BLaER1 treated with 17β-estradiol and CSF1 and Interleukin-3, amounts not matched to agents 10 nM and 100 nM (cell line): ENCODE results near the gene ZNF423.
A peak's percentile ranks its signal among the peaks of the same experiment; 100 is the strongest.

ENCODE experiments used
- H3K27ac ChIP-seq, 11 experiments: shearing (Covaris generic); formaldehyde crosslinking; 2 replicates each; pipeline ENCODE4 v1.8.1; 2022
- H3K27me3 ChIP-seq, 11 experiments: shearing (Covaris generic); formaldehyde crosslinking; 2 replicates each; pipeline ENCODE4 v1.8.1; 2022
- H3K36me3 ChIP-seq, 11 experiments: shearing (Covaris generic); formaldehyde crosslinking; 2 replicates each; pipeline ENCODE4 v1.8.1; 2022
- H3K4me1 ChIP-seq, 10 experiments: shearing (Covaris generic); formaldehyde crosslinking; 2 replicates each; pipeline ENCODE4 v1.8.1; 2022
- H3K4me2 ChIP-seq, 11 experiments: shearing (Covaris generic); formaldehyde crosslinking; 2 replicates each; pipeline ENCODE4 v1.8.1; 2022
- H3K4me3 ChIP-seq, 10 experiments: shearing (Covaris generic); formaldehyde crosslinking; 2 replicates each; pipeline ENCODE4 v1.8.1; 2022
- H3K9ac ChIP-seq, 11 experiments: shearing (Covaris generic); formaldehyde crosslinking; 2 replicates each; pipeline ENCODE4 v1.8.1; 2022
- H3K9me3 ChIP-seq, 11 experiments: shearing (Covaris generic); formaldehyde crosslinking; replicated peaks in 1 of 11; 2 replicates each; pipeline ENCODE4 v1.8.1; 2022
- H4K20me1 ChIP-seq, 11 experiments: shearing (Covaris generic); formaldehyde crosslinking; 2 replicates each; pipeline ENCODE4 v1.8.1; 2022
- Cebpa-rat ChIP-seq, 11 experiments: shearing (Covaris generic); IDR thresholded peaks; 2 replicates each; pipeline ENCODE4 v1.8.1; 2022

ZNF423 gene

DNA sequence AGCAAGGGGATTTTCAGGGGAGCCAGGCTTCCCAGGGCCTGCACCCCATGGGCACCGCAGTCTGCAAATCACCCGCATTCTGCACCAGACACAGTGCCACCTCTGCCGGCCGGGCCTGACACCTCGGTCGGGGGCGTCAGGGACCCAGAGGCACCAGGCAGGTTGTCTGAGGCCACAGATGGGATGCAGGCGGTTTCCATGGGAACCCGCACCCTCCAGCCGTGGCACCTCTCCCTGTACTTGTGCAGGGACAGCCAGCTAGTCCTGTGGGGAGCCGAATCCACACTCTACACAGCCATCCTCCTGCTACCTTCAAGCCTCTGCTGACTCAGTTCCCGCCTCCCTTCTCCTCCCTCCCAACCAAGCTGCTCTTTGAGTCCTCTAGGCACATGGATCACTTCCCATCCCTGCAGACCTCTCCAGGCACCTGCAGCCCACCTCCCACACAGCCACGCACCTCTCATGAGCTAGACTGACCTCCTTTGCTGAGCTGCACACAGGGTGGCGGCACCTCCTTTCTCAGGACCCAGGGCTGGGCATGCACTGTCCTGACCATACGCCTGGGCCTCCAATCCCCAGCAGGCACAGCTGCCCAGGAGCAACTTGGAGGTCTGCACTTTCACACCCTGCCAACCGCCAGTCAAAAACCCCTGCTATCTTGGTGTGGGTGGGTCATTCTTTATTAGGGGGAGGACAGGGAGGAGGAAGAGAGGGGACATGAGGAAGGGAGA lies 362.9 kb downstream of the ZNF423 start:
- H3K36me3 ChIP-seq: peaks cover 0 to 28% (median 8%) of the 10 kb centered on the region in 11 experiments; a peak in 8 of 22 replicates
- H3K9me3 ChIP-seq: no peaks in the 10 kb centered on the region
- H3K27me3 ChIP-seq: no peaks in the 10 kb centered on the region
- peak overlapping the region in 3 of 11 experiments; percentile 30 to 50 (median 33); a peak in 2 of 22 replicates for H3K9ac ChIP-seq
- H4K20me1 ChIP-seq: no peaks in the 10 kb centered on the region; a peak in 2 of 22 replicates
- H3K4me3 ChIP-seq: no peak overlapping the region
- peak overlapping the region in 10 of 11 experiments; percentile 63 to 91 (median 82); a peak in 18 of 22 replicates for H3K4me2 ChIP-seq
- H3K27ac ChIP-seq: 0 out of 22 replicates have a peak overlapping the region, but pooled peaks of 1 of the 11 experiments have one; percentile 13
- peaks cover 26 to 53% (median 47%) of the 10 kb centered on the region in 10 experiments for H3K4me1 ChIP-seq
- TF ChIP-seq Cebpa-rat (IDR thresholded peaks at IDR 0.05): no peak

DNA sequence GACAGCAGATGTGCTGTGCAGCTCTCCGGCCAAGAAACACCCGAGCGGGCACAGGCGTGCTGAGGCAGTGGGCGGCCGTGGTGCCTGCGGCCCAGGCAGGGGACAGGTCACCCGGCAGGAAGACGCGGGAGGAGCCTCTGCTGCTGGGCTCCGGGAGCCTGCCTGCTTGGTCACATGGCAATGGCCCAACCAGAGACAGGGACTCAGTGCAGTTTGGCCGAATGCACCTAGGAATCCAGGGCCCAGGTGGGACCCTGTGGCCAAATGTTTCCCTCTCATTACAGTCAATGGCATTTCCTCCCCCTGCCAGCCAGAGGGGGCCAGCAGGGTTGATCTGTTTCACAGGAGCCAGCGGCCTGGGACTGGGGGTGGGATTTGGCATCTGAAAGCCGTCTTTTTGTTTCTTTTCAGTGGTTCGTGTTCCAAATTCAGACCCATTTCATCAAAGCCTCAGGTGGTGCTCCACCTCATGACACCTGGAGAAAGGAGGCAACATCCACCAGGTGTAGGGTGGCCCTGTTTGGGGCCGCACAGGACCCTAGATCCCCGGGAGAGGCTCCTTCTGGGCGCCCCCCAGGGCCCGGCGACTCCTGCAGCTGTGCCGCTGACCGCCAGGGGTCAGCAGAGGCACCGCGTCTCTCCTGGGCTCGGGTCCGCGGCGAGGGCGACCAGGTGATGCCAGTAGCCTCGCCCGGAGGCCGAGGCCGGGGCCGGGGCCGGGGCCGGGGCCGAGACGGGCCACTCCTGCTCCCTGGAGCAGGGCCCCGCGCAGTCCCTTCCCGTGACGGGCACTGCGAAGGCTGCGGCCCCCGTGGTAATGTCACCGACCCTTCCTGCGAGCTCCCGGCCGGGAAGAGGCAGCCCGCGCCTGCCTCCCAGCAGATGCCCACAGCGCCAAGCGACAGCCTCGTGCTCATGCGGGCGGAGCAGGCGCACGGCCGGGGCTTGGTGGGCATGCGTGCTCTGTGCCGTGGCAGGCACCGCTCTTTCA lies 363.8 kb downstream of the ZNF423 start:
- H3K4me3 ChIP-seq: peak overlapping the region in 1 of 10 experiments; percentile 31; a peak in 2 of 20 replicates
- no peaks in the 10 kb centered on the region for H3K27me3 ChIP-seq
- H3K9ac ChIP-seq: peak overlapping the region in 9 of 11 experiments; percentile 5 to 67 (median 30); a peak in 10 of 22 replicates
- peak overlapping the region in 4 of 11 experiments; percentile 7 to 51 (median 32); a peak in 5 of 22 replicates for H3K27ac ChIP-seq
- no peak for TF ChIP-seq Cebpa-rat (IDR thresholded peaks at IDR 0.05)
- H4K20me1 ChIP-seq: no peaks in the 10 kb centered on the region; a peak in 2 of 22 replicates
- peaks cover 0 to 27% (median 8%) of the 10 kb centered on the region in 11 experiments; a peak in 8 of 22 replicates for H3K36me3 ChIP-seq
- H3K4me1 ChIP-seq: peaks cover 26 to 53% (median 47%) of the 10 kb centered on the region in 10 experiments
- H3K4me2 ChIP-seq: peak overlapping the region; percentile 63 to 91 (median 81)
- H3K9me3 ChIP-seq: no peaks in the 10 kb centered on the region

DNA sequence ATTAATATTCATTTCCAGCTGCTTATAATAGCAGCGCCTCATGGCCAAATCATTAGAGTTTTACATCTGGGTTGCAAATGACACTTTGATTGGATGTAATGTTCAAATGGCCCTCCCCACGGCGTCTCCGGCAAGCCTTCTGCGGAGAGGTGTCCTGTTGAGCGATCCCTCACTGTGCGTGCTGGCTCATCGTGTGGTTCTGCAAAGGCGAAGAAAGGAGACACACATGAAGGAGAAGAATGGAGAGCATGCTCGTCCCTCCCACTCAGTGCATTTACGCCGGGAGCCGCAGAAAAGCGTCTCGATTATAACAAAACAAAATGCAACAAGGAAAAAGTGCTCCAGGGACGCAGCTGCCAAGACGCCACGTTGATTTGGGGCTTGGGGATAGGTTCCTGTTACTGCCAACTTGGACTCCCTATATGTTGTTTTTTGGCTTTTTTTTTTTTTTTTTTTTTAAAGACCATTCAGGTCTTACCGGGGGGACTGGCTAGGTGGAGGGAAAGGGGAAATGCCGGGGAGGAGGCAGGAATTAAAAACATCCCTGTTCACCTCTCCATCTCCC lies 364.7 kb downstream of the ZNF423 start:
- H3K27ac ChIP-seq: no peak overlapping the region; a peak in 1 of 22 replicates
- no peak overlapping the region for H3K4me3 ChIP-seq
- 0 out of 22 replicates have a peak overlapping the region, but pooled peaks of 1 of the 11 experiments have one; percentile 90 for H3K4me2 ChIP-seq
- peaks cover 0 to 18% (median 8%) of the 10 kb centered on the region in 11 experiments; a peak in 8 of 22 replicates for H3K36me3 ChIP-seq
- no peak overlapping the region for H3K9ac ChIP-seq
- TF ChIP-seq Cebpa-rat (IDR thresholded peaks at IDR 0.05): no peak
- no peaks in the 10 kb centered on the region for H3K27me3 ChIP-seq
- no peaks in the 10 kb centered on the region for H3K9me3 ChIP-seq
- H3K4me1 ChIP-seq: peaks cover 26 to 48% (median 46%) of the 10 kb centered on the region in 10 experiments
- H4K20me1 ChIP-seq: no peaks in the 10 kb centered on the region; a peak in 2 of 22 replicates

DNA sequence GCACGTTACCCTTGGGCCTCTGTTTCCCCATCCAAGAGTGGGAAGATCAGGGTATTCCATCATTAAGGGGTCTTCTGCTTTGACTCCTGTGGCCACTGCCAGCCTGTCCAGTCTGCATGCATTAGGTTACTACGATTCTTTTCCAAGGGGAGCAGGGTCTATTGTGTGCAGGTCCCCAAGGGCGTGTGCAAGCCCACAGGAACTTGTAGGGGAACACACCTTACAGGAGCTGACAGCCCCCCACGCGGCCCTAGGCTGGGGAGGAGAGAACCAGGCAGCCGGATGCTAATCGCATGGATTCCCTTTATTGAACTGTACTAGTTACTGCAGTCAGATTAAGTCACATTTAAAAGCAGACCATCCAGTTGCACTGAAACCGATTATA lies 365.6 kb downstream of the ZNF423 start:
- Histone ChIP-seq H3K4me1 (peaks cover 26 to 39% (median 38%) of the 10 kb centered on the region in 10 experiments), H4K20me1 (no peaks in the 10 kb centered on the region; a peak in 2 of 22 replicates), H3K4me3 (no peak overlapping the region), H3K4me2 (no peak overlapping the region), H3K27ac (no peak overlapping the region), H3K9me3 (no peaks in the 10 kb centered on the region), H3K27me3 (no peaks in the 10 kb centered on the region), H3K9ac (no peak overlapping the region), H3K36me3 (peaks cover 0 to 15% (median 8%) of the 10 kb centered on the region in 11 experiments; a peak in 8 of 22 replicates)
- TF ChIP-seq Cebpa-rat (IDR thresholded peaks at IDR 0.05): no peak

DNA sequence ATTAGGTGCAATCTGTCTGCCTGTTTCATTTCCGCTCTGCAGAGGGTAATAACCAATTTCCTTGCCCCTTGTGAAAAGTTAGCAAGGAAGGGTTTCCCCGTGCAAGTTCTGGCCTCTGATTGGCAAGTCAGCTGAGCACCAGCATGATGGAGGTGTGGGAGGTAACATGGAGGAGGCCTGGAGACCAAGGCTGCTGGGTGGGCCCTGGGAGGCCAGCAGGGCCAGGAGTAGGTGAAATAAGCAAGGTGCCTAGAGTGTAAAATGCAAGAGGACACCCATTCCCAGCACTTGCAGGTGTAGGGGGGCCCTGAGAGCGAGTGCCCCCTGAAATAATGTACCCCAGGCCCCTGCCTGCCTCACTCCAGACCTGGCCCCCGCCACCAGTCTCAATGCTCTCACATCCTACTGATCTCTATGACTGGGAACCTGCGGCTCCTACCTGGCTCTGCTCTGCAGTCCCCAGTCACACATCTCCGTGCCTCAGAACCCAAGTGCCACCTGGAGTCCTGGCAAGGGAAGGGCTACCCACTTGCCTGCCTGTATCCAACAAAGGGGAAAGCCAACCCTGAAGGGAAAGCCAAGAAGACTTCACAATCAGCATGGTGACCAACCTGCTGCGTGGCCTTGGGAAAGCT lies 366.1 kb downstream of the ZNF423 start:
- H4K20me1 ChIP-seq: no peaks in the 10 kb centered on the region; a peak in 1 of 22 replicates
- H3K9ac ChIP-seq: no peak overlapping the region
- H3K27ac ChIP-seq: no peak overlapping the region
- no peaks in the 10 kb centered on the region for H3K9me3 ChIP-seq
- H3K4me1 ChIP-seq: peaks cover 21 to 39% (median 33%) of the 10 kb centered on the region in 10 experiments
- no peak overlapping the region for H3K4me2 ChIP-seq
- TF ChIP-seq Cebpa-rat (IDR thresholded peaks at IDR 0.05): no peak
- H3K36me3 ChIP-seq: peaks cover 0 to 15% (median 8%) of the 10 kb centered on the region in 11 experiments; a peak in 8 of 22 replicates
- H3K4me3 ChIP-seq: no peak overlapping the region
- H3K27me3 ChIP-seq: no peaks in the 10 kb centered on the region

DNA sequence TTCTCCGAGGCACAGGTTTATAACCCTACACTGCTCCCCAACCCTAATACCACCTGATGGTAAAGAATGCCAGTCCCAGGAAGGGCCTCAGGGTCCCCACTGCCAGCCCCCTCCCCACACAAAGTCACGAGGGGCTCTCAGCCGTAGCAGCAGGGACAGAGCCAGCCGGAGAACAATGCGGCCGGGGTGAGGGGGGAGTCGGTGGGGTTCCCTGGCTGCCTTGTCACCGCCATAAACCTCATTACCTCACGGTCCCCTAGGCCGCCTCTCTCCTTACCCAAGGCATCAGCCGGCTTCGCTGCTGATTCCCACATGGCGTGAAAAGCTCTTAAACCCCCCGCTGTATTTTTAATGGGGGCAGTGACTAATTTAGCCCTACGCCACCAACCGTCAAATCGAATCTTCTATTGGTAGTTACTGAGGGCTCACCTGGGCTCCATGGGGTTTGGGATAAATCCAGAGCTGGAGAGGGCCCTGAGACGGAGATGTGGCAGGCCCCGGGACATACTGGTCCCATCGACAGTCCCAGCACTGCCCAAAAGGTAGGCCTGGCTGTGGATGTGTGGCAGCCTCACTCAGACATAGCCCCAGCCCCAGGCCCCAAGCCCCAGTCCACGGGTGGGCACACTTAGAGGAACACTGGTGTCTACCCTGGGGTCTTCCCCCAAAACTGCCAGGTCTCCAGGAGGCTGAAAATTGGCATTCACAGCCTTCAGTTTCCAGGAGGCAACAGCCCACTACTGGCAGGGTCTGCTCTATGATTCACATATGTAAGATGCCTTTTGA lies 367.0 kb downstream of the ZNF423 start:
- peaks cover 17 to 39% (median 30%) of the 10 kb centered on the region in 10 experiments for H3K4me1 ChIP-seq
- H4K20me1 ChIP-seq: no peaks in the 10 kb centered on the region; a peak in 1 of 22 replicates
- H3K9me3 ChIP-seq: no peaks in the 10 kb centered on the region
- no peak overlapping the region for H3K27ac ChIP-seq
- H3K27me3 ChIP-seq: 0 out of 22 replicates have a peak, but pooled peaks cover 0 to 4% (median 0%) of the 10 kb centered on the region in 11 experiments
- no peak for TF ChIP-seq Cebpa-rat (IDR thresholded peaks at IDR 0.05)
- H3K4me3 ChIP-seq: no peak overlapping the region
- H3K4me2 ChIP-seq: no peak overlapping the region
- H3K9ac ChIP-seq: no peak overlapping the region
- peaks cover 0 to 15% (median 8%) of the 10 kb centered on the region in 11 experiments; a peak in 8 of 22 replicates for H3K36me3 ChIP-seq

DNA sequence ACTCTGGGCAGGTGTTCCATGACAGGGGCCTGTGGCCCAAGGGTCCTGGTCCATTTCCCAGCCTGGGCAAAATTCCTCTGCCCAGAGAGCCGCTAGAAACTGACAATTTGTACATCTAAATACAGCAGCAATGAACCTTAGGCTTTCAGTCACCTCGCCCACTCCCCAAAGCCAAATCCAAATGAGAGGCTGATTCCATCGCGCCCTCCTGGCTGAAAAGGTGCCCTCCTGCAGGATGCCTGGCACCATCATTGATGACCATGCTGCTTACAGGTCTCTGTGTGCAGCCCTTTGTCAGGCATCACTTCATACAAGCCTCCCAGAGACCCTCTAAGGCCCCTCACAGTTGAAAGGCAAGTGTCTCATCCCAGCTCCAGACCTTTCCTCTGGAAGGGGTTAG lies 367.6 kb downstream of the ZNF423 start:
- Histone ChIP-seq H3K4me3 (no peak overlapping the region), H3K36me3 (peaks cover 0 to 15% (median 8%) of the 10 kb centered on the region in 11 experiments; a peak in 8 of 22 replicates), H3K27ac (no peak overlapping the region), H4K20me1 (no peaks in the 10 kb centered on the region; a peak in 1 of 22 replicates), H3K9me3 (no peaks in the 10 kb centered on the region), H3K4me1 (peaks cover 17 to 39% (median 30%) of the 10 kb centered on the region in 10 experiments; a peak in 19 of 20 replicates), H3K9ac (no peak overlapping the region), H3K27me3 (0 out of 22 replicates have a peak, but pooled peaks cover 0 to 4% (median 0%) of the 10 kb centered on the region in 11 experiments), H3K4me2 (no peak overlapping the region)
- TF ChIP-seq Cebpa-rat (IDR thresholded peaks at IDR 0.05): no peak
